ENCODE results near the gene PTPRM.

PTPRM gene

GRCh38 chr18:8386669-8387380 lies 819.7 kb downstream of the PTPRM start:
- DNase-seq: peak; percentile 52

GRCh38 chr18:8389391-8390340 lies 822.5 kb downstream of the PTPRM start:
- DNase-seq: peak; percentile 62

GRCh38 chr18:8391068-8391467 lies 824.0 kb downstream of the PTPRM start:
- no peak for DNase-seq

- DNase-seq: no peak
Measured at GRCh38 chr18:8396254-8396653, 829.1 kb downstream of the PTPRM start.

DNA sequence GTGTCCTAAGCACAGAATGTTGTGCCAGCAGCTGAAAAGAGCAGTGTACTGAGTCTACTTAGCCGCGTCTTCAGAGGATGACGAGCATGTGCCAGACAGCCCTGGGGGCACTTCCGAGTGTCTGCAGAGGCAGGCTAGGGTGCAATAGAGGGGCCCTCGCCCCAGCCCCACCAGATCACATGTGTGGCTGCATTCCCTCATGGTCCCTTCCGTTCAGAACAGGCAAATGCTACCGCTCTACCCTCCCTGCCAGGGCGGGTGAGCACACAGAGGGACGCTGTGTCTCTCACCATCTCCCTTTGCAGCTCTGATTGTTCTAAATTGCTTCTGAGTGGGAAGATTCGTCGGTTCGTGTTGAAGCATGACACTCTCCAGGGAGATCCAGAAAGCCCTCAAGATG lies 829.9 kb downstream of the PTPRM start:
- DNase-seq: peak; percentile 23

- no peak for DNase-seq
Measured at GRCh38 chr18:8399138-8399537, 832.0 kb downstream of the PTPRM start.

DNA sequence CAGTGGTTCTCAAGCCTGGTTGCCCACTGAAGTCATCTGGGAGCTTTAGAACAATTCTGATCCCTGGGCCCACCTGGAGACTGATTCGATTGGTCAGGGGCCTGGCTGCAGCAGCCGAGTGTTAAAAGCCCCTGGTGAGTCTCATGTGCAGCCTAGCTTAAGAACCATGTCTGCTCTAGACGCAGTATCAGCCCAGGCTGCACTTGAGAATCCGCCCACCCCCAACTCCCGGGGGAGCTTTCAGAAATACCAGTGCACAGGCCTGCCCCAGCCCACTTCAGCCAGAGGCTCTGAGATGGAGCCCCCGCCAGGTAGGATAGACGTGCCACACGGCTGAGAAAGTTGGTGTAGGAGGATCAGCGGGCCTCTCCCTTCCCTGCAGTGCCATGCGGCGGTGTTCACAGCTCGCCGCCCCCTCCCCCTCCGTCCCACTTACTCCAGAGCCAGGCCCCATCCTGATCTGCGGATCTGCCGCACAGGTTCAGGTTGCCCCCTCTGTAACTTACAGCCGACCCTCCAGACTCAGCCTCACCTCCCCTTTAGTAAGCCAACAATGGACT lies 833.2 kb downstream of the PTPRM start:
- no peak for DNase-seq

DNA sequence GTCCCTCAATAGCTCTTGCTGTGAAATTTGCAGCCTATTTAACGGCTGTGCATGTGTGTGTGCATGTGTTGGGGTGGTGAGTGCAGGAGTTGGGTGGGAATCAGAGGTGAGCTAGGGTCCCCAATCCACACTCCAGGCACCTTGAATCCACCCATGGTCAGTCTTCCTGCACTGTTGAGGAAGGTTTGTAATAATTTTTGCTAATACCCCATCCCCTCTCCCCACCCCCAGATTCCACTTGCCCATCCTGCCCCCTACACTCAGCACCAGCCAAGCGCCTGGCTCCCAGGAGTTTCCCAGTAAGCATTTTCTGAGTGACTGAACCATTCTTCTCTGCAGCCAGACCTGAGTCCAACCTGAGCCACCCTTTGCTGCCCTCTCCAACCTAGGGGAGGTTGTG lies 833.7 kb downstream of the PTPRM start:
- DNase-seq: no peak

- DNase-seq: no peak
Measured at GRCh38 chr18:8401606-8402005, 834.5 kb downstream of the PTPRM start.

GRCh38 chr18:8402237-8402636 lies 835.1 kb downstream of the PTPRM start:
- DNase-seq: no peak

DNA sequence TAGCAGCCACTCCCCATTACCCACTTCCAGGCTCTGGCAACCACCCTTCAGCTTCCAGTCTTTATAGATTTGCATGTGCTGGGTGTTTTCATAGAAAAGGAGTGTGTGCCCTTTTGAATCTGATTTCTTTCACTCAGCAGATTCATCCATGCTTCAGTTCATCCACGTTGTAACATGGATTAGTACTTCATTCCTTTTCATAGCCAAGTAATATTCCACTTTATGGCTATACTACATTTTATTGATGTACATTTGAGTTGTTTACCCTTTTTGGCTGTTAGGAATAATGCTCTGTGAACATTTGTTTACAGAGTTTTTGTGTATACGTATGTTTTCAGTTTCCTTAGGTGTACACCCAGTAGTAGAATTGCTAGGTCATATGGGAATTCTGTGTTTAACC lies 836.6 kb downstream of the PTPRM start:
- DNase-seq: no peak

DNA sequence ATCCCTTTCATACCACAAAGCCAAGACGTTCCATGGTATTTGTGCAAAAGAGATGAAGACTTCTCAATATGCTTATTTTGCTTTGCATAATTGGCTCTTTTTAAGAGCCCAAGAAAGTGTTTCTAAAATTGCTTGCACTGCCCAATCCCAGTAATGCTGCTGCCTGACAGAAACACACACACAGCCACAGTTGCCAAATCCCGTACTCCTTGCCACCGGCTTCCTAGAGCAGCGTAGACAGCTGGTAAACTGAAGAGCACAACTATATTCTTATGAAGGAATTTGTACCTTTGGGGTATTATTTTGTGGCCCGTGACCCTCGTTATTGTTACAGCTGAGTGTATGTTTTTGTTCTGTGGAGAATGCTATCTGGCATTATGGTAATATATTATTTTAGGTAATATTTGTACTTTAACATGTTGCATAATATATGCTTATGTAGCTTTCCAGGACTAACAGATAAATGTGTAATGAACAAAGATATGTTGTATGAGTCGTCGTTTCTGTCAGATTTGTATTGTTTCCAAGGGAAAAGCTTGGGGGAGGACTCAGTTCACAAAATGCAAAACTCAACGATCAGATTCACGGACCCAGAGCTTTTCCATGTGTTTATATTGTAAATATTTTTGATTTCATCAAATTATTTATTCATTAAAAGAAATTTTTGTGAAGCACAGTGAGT lies 839.2 kb downstream of the PTPRM start:
- no peak for DNase-seq

GRCh38 chr18:8406868-8407250 lies 839.7 kb downstream of the PTPRM start:
- no peak for DNase-seq

DNA sequence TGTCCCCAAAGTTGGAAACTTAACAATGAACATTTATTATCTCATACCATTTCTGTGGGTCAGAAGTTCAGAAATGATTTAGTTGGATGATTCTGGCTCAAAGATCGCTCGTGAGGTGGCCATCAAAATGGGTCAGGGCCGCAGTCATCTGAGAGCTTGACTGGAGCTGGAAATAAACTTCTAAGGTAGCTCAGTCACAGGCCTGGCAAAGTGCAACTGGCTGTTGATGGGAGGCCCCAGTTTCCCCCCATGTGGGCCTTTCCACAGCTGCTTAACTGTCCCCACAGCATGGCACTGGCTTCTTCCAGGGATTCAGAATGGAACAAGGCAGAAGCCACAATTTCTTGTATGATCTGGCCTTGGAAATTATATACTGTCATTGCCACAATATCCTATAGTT lies 842.0 kb downstream of the PTPRM start:
- no peak for DNase-seq

DNA sequence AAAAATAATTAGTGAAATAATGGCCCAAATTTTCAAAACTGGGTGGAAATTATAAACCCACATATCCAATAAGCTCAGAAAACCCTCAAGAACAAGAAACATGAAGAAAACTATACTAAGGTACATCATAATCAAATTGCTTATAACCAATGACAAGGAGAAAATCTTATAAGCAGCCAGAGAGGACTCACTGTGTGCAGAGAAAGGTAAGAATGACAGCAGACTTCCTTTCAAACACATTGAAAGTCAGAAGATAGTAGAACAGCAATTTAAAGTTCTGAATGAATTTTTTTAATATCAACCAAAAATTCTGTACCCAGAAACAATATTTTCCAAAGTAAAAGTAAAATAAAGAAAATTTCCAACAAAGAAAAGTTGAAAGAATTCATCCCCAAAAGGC lies 844.4 kb downstream of the PTPRM start:
- no peak for DNase-seq

DNA sequence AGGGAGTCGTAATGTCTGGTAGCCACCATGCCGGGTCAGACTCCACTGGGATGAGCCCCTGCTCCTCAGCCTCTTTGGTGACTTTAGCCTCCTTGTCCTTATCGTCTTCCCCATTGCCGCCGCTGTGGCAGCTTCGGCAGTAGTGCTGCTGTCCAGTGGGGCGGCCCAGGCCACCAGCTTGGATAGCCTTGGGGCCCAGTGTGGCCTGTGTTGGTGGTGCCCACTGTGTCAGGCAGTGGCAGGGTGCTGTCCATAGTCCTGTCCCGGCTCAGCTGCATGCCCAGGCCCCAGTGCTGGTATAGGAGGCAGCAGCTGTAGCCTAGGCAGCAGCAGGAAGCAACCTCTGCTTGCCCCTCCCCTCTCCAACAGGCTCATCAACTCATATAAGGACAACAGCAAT lies 845.0 kb downstream of the PTPRM start:
- no peak for DNase-seq

DNA sequence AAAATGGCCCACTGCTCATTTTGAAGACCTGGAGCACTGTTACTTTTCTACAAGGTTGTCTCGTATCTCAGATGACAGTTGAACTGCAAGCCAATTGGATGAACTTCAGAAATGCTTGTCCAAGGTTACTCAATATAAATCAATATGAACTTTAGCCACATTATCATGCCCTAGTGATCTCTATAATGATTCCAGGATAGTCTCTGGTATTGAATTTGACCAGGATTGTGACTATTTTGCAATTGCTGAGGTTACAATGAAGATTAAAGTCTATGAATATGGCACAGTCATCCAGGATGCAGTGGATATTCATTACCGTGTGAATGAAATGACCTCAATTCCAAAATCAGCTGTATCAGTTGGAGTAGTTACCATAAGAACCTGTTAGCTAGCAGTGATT lies 846.1 kb downstream of the PTPRM start:
- no peak for DNase-seq

DNA sequence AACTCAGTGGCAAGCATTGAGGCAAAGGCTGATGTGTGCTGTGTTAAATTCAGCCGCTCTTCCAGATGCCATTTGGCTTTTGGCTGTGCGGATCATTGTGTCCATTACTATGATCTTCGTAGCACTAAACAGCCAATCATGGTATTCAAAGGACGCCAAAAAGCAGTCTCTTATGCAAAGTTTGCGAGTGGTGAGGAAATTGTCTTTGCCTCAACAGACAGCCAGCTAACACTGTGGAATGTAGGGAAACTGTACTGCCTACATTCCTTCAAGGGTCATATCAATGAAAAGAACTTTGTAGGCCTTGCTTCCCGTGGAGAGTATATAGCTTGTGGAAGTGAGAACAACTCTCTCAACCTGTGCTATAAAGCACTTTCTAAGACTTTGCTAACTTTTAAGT lies 846.6 kb downstream of the PTPRM start:
- DNase-seq: no peak

DNA sequence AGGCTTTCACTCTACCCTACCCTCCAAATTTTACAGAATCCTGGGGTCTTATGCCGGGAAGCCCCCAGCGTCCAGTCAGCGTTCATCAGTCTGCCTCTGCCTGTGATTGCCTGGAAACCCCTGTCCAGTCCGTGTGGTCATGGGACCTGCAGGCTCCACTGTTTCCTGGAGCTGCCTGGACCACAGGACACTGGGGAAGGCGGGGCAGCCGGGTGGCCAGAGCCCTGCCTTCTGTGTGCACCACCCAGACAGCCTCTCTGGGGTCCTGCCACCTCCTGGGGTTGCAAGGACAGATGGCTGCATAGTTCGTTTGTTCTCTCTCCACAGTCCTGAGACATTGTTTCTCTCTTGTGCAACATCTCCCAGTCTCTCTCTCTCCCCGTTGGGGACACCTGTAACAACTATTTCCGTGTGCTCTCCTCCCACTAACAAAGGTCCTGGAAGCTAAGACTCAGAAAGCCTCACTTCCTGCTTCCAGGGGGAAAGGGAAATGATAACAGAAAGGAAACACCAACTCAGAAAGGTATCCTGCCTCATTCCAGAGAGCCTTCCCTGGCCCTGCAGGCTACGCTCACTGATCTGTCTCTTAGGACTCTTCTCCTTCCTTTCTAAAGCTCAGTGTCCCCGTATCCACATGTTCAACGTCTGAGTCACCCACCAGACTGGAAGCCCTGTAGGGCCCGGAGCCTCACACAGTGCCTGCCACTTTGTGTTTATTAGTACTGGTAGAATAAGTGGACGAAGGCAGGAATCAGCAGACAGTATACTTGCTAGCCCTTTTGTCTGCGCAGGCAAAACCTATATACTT lies 849.3 kb downstream of the PTPRM start:
- DNase-seq: no peak

DNA sequence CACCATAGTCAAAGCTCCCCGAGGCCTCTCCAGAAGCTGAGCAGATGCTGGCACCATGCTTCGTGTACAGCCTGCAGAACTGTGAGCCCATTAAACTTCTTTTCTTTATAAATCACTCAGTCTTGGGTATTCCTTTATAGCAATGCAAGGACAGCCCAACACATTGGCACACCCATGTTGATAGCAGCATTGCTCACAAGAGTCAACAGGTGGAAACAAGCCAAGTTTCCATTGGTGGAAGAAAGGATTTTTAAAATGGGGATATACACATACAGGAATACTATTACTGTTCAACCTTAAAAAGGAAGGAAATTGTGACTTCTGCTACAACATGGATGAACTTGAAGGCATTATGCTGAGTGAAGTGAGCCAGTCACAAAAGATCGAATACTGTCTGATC lies 855.3 kb downstream of the PTPRM start:
- no peak for DNase-seq

- no peak for DNase-seq
Measured at GRCh38 chr18:8423051-8423557, 856.0 kb downstream of the PTPRM start.

- DNase-seq: no peak
Measured at GRCh38 chr18:8424481-8424880, 857.4 kb downstream of the PTPRM start.
